Neuronal stem cell (in vitro differentiated cells): ENCODE results near the gene REXO1.

Experiments used
- DNase-seq: peaks from one replicate; pipeline ENCODE4 v3.0.0-alpha.2; 2013; ENCODE audit warnings: low spot score
- H2AFZ ChIP-seq: one replicate; pipeline ENCODE4 v1.6.1; 2013; ENCODE audit warnings: mild to moderate bottlenecking, low read length, inconsistent platforms
- H2AK5ac ChIP-seq: 2 replicates; pipeline ENCODE4 v1.6.1; 2013; ENCODE audit warnings: low read depth, mild to moderate bottlenecking, inconsistent platforms, low read length, moderate library complexity, mixed read lengths
- H2BK120ac ChIP-seq: 2 replicates; pipeline ENCODE4 v1.6.1; 2013; ENCODE audit warnings: low read depth, mild to moderate bottlenecking, inconsistent platforms, low read length, moderate library complexity, mixed read lengths
- H2BK12ac ChIP-seq: one replicate; pipeline ENCODE4 v1.6.1; 2013; ENCODE audit warnings: low read length, inconsistent platforms
- H2BK15ac ChIP-seq: 2 replicates; pipeline ENCODE4 v1.6.1; 2013; ENCODE audit warnings: mild to moderate bottlenecking, low read length, inconsistent platforms, mixed read lengths
- H2BK5ac ChIP-seq: one replicate; pipeline ENCODE4 v1.6.1; 2013; ENCODE audit warnings: inconsistent platforms, mild to moderate bottlenecking, low read length, moderate library complexity
- H3K14ac ChIP-seq: one replicate; pipeline ENCODE4 v1.6.1; 2013; ENCODE audit warnings: low read length, inconsistent platforms
- H3K18ac ChIP-seq: 2 replicates; pipeline ENCODE4 v1.6.1; 2013; ENCODE audit warnings: low read length, inconsistent platforms
- H3K23ac ChIP-seq: 2 replicates; pipeline ENCODE4 v1.6.1; 2013; ENCODE audit warnings: low read depth, mild to moderate bottlenecking, mixed read lengths, low read length, inconsistent platforms; ENCODE audit not compliant: poor library complexity
- H3K27ac ChIP-seq: replicated peaks from 3 replicates; pipeline ENCODE4 v1.5.1; 2013; ENCODE audit warnings: low read length, inconsistent platforms
- H3K27me3 ChIP-seq, 3 experiments: 2 replicates each; pipeline ENCODE4 v1.6.1; 2013; ENCODE audit warnings: low read length in 3 of 3, mild to moderate bottlenecking in 2 of 3, inconsistent platforms in 1 of 3, low read depth in 1 of 3, mixed read lengths in 1 of 3, moderate library complexity in 1 of 3; ENCODE audit not compliant: control insufficient read depth in 3 of 3, insufficient read depth in 3 of 3
- H3K36me3 ChIP-seq, 2 donors: replicated peaks in 1 of 2; 2 replicates each; pipeline ENCODE4 v1.6.1; 2013; ENCODE audit warnings: low read length in 2 of 2; ENCODE audit not compliant: control insufficient read depth in 2 of 2, insufficient read depth in 2 of 2
- H3K4ac ChIP-seq: 2 replicates; pipeline ENCODE4 v1.6.1; 2013; ENCODE audit warnings: inconsistent platforms, mild to moderate bottlenecking, low read length, moderate library complexity
- H3K4me1 ChIP-seq, 2 donors: 1 replicate in 1 of 2; 2 replicates in 1 of 2; pipeline ENCODE4 v1.6.1; 2013; ENCODE audit warnings: low read length in 2 of 2, low read depth in 1 of 2; ENCODE audit not compliant: control insufficient read depth in 2 of 2, insufficient read depth in 1 of 2
- H3K4me2 ChIP-seq: one replicate; pipeline ENCODE4 v1.6.1; 2013; ENCODE audit warnings: mild to moderate bottlenecking, low read length, inconsistent platforms; ENCODE audit not compliant: insufficient read depth, poor library complexity, severe bottlenecking
- H3K4me3 ChIP-seq, 2 donors: 2 replicates each; pipeline ENCODE4 v1.5.1; 2013; ENCODE audit warnings: low read length in 2 of 2, mild to moderate bottlenecking in 2 of 2, inconsistent platforms in 1 of 2, moderate library complexity in 1 of 2
- H3K79me1 ChIP-seq: one replicate; pipeline ENCODE4 v1.6.1; 2013; ENCODE audit warnings: low read depth, mild to moderate bottlenecking, inconsistent platforms, low read length, moderate library complexity
- H3K9ac ChIP-seq: one replicate; pipeline ENCODE4 v1.6.1; 2013; ENCODE audit warnings: mild to moderate bottlenecking, low read depth, low read length, inconsistent platforms; ENCODE audit not compliant: poor library complexity
- H3K9me3 ChIP-seq, 2 donors: replicated peaks in 1 of 2; 2 replicates each; pipeline versions ENCODE3 to v1.6.1; 2013; ENCODE audit warnings: low read length in 2 of 2, mild to moderate bottlenecking in 2 of 2, inconsistent platforms in 1 of 2, low read depth in 1 of 2, mixed read lengths in 1 of 2, moderate library complexity in 1 of 2; ENCODE audit not compliant: control insufficient read depth in 2 of 2, insufficient read depth in 1 of 2
- H4K8ac ChIP-seq: one replicate; pipeline ENCODE4 v1.6.1; 2013; ENCODE audit warnings: low read depth, mild to moderate bottlenecking, inconsistent platforms, low read length, moderate library complexity
- H4K91ac ChIP-seq: one replicate; pipeline ENCODE4 v1.6.1; 2013; ENCODE audit warnings: low read length, low read depth, mild to moderate bottlenecking, inconsistent platforms; ENCODE audit not compliant: poor library complexity
- WGBS, 2 donors: extraction: QIAGEN DNeasy Blood & Tissue Kit; methylation state at CpG; one replicate each; pipeline ENCODE4 v1.1.7; 2013; ENCODE audit warnings: missing lambda C conversion rate in 2 of 2, mixed read lengths in 1 of 2; ENCODE audit not compliant: insufficient read length in 2 of 2, insufficient replicate concordance in 1 of 2; ENCODE audit errors: extremely low coverage in 2 of 2; 5-methylcytosine and 5-hydroxymethylcytosine counted together

REXO1 gene

GRCh38 chr19:1766800-1767352, 81.4 kb downstream of the REXO1 start:
- WGBS, 2 donors = no CpG with 5 or more reads among the region's 10 CpGs
- H3K14ac ChIP-seq = no peak overlapping the region
- no peak overlapping the region for H3K27ac ChIP-seq
- H3K23ac ChIP-seq = no peak overlapping the region
- H3K9ac ChIP-seq = no peak overlapping the region
- H3K36me3 ChIP-seq = no peaks in the 10 kb centered on the region
- no peak overlapping the region for H2BK120ac ChIP-seq
- peak overlapping the region; percentile 53 for H2AK5ac ChIP-seq
- peaks cover 3 to 6% of the 10 kb centered on the region in 2 donors for H3K4me1 ChIP-seq
- H3K79me1 ChIP-seq = peaks cover 3% of the 10 kb centered on the region
- no peak overlapping the region for H4K91ac ChIP-seq
- H3K4me3 ChIP-seq = no peak overlapping the region
- no peak for DNase-seq
- no peak overlapping the region for H2BK15ac ChIP-seq
- no peak overlapping the region for H3K18ac ChIP-seq
- H3K27me3 ChIP-seq = peaks cover 41 to 78% (median 76%) of the 10 kb centered on the region in 3 experiments
- H4K8ac ChIP-seq = peak overlapping the region; percentile 6
- no peak overlapping the region for H2BK5ac ChIP-seq
- no peak overlapping the region for H2BK12ac ChIP-seq
- peaks cover 16 to 19% of the 10 kb centered on the region in 2 donors for H3K9me3 ChIP-seq
- no peak overlapping the region for H3K4ac ChIP-seq
- peak overlapping the region; percentile 9 for H2AFZ ChIP-seq
- no peak overlapping the region for H3K4me2 ChIP-seq

DNA sequence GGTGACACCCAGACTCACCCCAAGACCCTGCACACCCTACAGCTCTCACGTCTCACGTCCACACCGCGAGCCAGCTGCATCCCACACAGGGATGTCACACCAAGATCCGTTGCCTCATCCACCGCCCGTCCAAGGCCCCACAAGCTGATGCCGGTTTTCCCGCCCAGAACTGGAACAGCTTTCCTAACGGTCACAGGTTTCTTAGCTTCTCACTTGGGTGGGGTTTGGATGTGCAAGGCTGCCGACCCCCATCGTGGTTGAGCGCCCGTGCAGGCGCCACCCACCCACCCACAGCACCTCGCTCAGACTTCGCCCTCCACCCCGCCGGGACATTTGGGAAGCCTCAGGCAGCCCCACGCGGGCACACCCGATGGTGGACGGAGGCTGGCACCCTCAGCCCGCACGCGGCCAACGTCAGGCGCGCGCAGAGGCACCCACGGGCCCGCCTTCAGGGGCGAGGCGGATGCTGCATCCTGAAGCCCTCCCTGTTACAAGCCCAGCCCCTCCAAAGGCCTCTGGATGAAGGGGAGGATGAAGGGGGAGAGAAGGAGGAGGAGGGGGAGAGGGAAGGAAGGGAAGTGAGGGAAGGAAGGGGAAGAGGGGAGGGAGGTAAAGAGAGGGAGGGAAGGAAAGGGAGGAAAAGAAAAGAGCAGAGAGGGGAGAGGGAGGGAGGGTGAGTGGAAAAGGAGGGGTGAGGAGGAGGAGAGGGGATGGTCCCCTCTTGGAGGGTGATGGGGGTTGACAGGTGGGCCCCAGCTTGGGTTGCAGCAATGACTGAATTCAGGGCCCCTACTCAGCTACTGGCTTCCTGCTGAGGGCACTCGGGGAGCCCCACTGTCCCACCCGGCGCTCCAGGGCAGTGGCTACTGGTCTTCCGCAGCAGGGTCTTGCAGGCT, 82.1 kb downstream of the REXO1 start:
- Histone ChIP-seq H3K23ac (peak overlapping the region; percentile 6), H3K9me3 (peaks cover 9 to 16% of the 10 kb centered on the region in 2 donors), H4K91ac (no peak overlapping the region), H3K27ac (no peak overlapping the region), H2BK15ac (peak overlapping the region; percentile 49), H3K4ac (no peak overlapping the region), H3K9ac (peak overlapping the region; percentile 60), H3K36me3 (no peaks in the 10 kb centered on the region), H3K27me3 (peaks cover 48 to 86% (median 79%) of the 10 kb centered on the region in 3 experiments), H3K18ac (peak overlapping the region; percentile 74), H3K4me1 (peaks cover 3 to 6% of the 10 kb centered on the region in 2 donors), H3K4me3 (no peak overlapping the region), H2BK12ac (peak overlapping the region; percentile 41), H2AFZ (peak overlapping the region; percentile 64), H3K14ac (peak overlapping the region; percentile 82), H3K4me2 (no peak overlapping the region), H3K79me1 (peaks cover 3% of the 10 kb centered on the region), H4K8ac (peak overlapping the region; percentile 6), H2BK120ac (no peak overlapping the region), H2BK5ac (no peak overlapping the region), H2AK5ac (no peak overlapping the region)
- DNase-seq = no peak
- WGBS, 2 donors = no CpG with 5 or more reads among the region's 38 CpGs
